Stimulated activated CD4-positive, alpha-beta T cell treated with anti-CD3 and anti-CD28 coated beads, Interleukin-1b, Interleukin-23, amount 100 ng/mL, for 4 hours (primary cell): Measurements from ENCODE around the gene KHDC4.

ENCODE experiments used
- DNase-seq, 2 donors: peaks; one replicate each; pipeline ENCODE4 v3.0.0-alpha.2; 2020; ENCODE audit warnings: low read depth in 2 of 2

KHDC4 gene

GRCh38 chr1:155934097-155934935 lies at the start of gene KHDC4:
TSS of gene KHDC4 (minus strand) at chr1:155934413. CDS start at chr1:155934373, 40 bp downstream.
- peak; percentile 80 to 87 for DNase-seq

DNA sequence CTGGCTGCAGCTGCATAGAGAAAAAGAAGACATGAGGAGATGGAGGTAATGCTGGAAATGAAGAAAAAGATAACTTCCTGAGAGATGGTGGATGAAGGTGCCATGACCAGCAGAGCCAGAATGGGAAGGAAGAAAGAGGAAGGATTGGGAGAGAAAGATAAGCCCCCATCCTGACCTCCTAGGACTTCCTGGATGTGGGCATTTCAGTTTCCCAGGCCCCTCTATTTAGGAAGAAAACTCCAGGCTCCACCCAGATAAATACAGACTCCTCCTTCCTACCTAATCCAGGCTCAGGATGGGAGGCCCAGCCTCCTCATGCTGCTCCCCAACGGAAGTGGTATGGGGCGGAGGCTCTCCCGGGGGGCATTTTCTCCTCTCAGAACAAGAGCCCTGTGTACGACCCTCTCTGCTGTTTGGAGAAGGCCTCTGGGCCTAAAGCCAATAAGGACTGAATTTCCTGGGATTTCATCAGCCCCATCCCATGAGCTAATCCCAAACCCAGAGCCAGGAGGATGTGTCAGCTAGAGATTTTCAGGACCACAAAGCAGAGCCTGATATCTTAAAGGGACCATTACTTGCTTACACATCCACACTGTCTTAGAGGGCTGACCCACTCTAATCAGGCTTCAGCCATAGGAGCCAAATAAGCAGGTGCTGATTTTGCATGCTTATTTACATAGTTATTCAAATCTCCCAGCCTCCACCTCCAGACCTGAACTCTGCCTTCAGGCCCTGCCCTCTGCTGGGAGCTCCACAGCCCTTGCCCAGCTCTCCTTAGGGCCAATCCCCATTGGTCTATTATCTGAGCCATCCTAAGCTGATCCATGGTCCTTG lies 49.2 kb upstream of the KHDC4 start:
- DNase-seq: no peak

DNA sequence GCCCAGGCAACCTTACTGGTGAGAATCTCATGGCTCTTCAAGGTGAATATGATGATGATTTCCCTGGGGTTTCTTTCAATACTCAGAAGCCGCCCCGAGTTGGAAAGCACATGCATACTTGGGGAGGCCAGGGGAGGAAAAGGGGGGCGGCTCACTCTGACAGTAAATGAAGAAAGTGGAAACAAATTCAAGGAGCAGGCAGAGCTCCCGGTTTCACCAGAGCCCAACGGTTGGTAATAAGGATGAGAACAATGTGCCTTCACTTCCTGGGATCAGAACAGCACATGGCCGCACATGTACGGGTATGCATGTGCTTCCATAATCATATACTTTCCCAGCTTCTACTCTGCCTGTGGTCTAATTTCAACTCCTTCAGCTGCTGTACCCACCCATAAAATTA lies 47.9 kb upstream of the KHDC4 start:
- DNase-seq: no peak

DNA sequence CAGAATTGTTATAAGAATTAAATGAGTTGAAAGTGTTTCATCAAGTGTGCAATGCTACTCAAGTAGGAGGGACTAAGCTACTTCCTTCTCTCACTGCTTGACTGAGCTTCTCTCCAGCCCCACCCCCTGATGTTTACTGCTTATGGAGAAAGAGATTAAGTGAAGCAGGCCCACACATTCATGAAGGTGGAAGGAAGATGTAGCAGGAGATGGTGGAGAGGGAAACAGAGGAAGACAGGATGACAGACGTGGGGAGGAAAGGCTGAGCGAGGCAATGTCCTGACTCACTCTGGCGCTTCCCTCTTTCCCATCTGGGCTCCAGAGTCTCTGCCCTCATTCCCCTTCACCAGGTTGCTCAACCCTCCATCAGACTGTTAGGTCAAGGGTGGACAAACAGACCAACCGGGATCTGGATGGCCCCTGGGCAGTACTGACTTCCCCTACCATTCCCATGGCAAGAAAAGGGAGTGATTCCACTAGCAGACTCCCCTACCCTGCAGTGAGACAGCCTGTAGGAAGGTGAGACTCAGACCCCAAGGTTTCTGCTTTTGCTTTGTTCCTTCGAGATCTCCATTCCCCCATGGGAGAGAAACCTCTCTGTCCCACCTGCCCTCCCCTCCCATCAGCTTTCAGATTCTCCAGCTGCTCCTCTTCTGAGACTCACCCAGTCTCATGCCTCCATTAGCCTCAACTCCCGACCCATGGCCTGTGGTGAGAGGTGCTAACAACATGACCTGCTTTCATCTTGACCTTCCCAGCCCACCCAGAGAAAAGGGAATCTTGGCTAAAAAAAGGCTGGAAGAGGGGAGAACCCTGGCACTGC lies 47.3 kb upstream of the KHDC4 start:
- DNase-seq: no peak

- DNase-seq: no peak
These were observed 45.6 kb upstream of the KHDC4 start for GRCh38 chr1:155979597-155980343.

- no peak for DNase-seq
These were observed 44.8 kb upstream of the KHDC4 start for GRCh38 chr1:155978973-155979429.

GRCh38 chr1:155978325-155978972 lies 44.2 kb upstream of the KHDC4 start, which contains the start of gene ARHGEF2:
TSS of gene ARHGEF2 (minus strand) at chr1:155978547. CDS start at chr1:155978427, 120 bp downstream.
- DNase-seq: peak; percentile 71 to 78

DNA sequence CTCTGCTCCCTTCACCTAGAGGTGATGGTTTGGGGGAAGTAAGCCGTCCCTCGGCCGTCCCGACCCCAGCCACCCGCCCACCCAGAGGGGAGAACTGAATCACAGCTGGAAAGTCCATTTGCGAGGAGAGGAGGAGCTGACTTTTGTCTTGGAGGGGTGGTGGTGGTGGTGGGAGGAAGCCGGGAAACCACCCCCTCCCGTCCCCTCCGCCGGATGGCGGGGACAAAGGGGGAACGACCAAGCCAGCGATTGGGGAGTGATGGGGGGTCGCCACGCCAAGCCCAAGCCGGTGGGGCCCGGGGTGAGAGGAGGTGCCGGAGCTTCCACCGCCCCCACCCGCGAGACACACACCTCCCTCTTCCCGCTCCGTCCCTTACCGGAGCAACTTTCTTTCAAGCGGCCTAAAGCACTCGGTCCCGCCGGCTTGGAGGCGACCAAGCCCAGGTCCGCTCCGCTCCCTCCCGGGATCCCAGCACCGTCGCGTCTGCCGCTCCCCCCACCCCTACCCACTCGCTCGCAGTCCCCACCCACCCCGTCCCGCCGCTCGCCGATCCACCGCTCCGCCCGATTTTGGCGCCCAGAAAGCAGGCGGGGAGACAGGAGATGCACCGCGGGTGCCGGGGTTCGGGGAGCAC lies 43.6 kb upstream of the KHDC4 start:
- peak; percentile 56 to 73 for DNase-seq

GRCh38 chr1:155976913-155977689 lies 42.9 kb upstream of the KHDC4 start:
- DNase-seq: no peak

DNA sequence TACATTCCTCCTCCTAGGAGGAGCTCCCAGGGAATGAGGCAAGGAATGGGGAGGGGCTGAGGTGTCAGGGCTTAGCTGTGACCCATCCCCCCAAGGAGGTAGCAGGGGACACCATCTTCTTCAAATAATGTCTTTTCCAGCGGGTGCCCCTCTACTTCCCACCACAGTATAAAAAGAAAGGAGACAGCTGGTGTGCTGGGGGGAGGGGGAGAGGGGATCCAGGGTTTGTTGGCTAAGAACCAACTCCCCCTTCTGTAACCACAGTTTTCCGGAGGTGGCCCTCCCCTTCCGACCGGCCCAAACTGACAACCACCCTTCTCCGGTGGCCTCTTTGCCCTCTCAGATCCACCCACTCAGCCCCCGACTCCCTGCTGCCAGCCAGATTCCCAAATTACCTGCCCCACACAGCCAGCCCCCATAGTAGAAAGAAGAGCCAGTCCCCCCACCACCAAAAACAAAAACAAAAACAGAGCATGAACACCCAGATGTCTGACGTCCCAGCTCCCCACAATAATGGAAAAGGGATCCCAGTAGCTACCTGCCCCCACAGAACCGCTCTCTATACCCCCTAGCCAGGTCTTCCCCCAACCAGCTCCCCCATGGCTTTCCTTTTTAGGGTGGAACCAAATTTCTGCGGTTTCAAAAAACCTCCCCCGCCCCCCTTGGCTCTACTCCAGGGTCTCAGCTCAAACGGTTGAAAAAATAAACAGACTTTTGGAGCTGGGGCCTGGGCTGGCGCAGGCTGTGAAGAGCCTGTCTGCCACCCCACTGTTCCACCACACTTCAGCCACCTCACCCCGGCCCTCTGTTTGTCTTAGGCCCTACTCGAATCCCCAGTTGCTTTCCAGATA lies 42.1 kb upstream of the KHDC4 start:
- DNase-seq: peak; percentile 43 to 61

DNA sequence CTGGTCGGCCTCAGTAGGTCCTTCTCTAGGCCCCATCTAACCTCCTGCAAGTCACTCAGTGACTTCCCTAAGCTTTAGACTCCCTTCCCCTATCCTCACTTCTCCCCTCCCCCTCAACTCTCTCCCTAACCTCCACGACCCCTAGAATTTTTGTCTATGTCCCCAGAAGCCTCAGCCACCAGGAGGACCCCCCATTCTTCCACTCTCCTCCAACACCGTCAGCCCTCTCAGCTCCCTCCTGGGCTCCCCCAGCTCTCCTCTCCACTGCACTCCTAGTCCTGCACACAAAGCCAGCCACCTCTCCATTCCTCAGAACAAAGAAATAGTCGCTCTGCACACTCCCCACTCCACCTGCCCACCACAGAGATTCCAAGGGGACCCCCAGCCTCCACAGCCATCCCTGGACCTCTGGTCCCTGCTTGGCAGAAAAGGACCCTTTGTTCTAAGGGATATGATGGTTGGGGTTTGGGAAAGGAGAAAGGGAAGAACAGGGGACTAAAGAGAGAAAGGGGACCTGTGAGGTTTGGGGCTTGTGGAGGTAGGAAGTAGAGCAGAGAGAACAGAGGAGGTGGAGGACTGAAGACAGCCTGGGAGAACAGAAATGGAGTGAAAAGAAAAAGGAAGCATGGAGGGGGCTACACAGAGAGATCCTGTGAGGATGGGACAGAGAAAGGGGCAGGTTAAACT lies 41.3 kb upstream of the KHDC4 start:
- no peak for DNase-seq

DNA sequence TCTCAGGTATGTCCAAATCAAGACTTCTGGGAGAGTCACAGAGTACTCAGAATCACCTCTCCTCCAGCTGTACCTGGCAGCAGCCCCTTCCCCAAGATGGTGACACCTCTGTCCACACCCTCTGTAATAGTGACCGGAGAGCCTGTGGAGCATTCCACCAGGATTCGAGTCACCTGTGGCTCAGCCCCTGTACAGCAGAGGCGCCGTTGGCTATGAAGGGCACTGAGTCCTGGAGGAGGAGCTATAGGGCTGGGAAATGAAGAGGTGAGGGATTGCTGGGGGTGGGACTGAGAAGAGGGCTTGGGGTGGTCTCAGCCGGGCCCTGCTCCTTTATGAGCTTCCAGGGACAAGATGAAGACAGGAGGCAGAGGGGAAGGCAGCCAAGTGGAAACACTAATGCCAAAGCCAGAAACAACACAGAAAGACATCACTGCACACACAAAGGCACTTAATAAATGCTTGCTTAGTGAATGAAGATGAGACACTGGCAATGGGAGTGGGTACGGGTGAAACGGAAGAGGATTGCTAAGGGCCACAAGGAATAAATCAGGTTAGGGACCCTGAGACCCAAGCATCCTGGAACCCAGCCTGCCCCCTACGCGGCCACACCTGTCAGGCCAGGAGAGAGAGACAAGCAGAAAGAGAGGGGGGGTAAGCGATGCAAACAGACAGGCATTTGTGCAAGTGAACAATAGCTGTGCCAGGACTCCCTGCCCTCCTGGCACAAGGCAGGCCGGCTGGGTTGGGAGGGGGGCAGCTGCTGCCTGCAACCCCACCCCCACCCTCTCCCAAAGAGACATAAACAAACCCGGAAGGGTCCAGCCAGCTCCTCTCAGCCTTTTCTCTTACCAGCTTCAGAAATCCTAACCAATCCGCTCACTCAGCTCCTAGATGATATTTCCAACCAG lies 40.2 kb upstream of the KHDC4 start:
- DNase-seq: no peak

GRCh38 chr1:155973723-155974122 lies 39.5 kb upstream of the KHDC4 start:
- DNase-seq: no peak

- no peak for DNase-seq
These were observed 37.9 kb upstream of the KHDC4 start for GRCh38 chr1:155971910-155972809.

- no peak for DNase-seq
These were observed 36.4 kb upstream of the KHDC4 start for GRCh38 chr1:155970531-155971167.
